ENCODE data around the gene KCNB1.
A peak's percentile ranks its signal among the peaks of the same experiment; 100 is the strongest.

KCNB1 gene

DNA sequence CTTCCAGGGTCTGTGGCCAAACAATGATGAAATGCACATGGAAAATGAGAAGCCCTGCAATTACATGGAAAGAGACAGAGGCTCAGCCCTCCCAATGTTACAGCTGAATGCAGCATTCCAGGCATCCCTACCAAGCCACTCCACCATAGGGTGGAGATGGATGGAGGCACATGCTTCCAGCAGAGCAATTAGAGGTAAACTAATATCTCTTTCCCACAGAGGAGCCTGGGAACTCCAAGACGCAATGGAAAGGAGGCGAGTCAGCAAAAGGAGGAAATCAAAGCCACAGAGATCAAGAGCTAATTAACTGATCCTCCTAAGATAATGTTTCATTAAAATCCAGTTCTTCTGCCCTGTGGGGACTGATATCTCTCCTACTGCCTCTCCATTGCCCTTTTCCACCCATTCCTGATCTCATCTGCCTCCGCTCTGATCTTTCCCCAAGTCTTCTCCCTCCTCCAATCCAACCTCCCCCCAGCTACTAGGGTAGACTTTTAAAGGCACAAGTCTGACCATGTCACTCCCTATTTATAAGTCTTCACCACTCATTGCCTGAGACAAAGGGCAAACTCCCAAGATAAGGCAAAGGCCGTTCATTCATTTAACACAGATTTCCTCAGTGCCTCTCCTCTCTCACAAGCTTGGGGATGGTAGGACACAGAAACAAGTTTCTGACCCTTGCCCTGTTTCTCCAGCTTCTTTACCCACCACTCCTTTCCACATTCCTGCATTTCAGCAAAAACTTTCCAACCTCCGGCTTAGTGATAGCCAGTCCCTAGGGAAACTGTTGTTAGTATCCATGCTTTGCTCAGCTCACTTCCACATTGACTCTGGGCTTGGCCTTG is 14.3 kb upstream of the KCNB1 start:
- DNase-seq: no peak

- DNase-seq: no peak
Measured at GRCh38 chr20:49496043-49496442, 13.6 kb upstream of the KCNB1 start.

DNA sequence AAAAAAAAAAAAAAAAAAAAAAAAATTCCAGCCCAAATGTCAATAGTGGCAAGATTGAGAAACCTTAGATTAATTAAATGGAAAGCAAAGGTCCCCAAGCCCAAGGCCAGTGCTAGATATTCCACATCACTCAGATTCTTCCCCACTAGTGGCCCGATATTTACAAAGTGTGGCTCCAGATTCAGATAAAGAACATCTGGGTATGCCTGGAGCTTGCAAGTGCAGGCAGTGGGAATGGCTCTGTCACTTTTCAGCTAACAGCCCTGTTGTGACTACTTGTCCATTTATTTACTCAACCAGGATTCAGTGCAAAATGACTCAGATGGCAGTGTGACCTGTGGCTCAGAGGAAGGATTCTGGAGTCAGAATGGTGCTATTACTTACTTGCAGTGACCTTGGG is 8.2 kb upstream of the KCNB1 start:
- no peak for DNase-seq

DNA sequence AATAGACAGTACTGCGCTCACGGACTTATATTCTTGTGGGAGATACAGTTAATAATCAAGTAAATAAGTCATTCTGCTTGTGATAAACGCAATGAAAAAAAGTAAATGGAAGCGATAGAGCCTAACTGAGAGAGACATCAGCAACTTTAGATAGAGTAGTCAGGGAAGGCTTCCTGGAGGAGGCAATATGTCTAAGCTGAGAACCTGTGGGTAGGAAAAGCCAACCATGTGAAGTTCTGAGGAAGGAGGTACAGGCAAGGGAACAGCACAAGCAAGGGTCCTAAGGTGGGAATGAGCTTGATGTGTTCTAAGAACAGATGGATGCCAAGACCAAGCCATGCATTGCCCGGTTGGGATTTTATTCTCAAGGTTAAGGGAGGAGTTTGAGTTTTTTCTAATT is 7.2 kb upstream of the KCNB1 start:
- DNase-seq: no peak

- DNase-seq: no peak
Measured at GRCh38 chr20:49486064-49486463, 3.6 kb upstream of the KCNB1 start.

- no peak for DNase-seq
Measured at GRCh38 chr20:49485563-49485962, 3.1 kb upstream of the KCNB1 start.

- DNase-seq: peak; percentile 14 to 17
Measured at GRCh38 chr20:49484180-49485140, 2.0 kb upstream of the KCNB1 start.

DNA sequence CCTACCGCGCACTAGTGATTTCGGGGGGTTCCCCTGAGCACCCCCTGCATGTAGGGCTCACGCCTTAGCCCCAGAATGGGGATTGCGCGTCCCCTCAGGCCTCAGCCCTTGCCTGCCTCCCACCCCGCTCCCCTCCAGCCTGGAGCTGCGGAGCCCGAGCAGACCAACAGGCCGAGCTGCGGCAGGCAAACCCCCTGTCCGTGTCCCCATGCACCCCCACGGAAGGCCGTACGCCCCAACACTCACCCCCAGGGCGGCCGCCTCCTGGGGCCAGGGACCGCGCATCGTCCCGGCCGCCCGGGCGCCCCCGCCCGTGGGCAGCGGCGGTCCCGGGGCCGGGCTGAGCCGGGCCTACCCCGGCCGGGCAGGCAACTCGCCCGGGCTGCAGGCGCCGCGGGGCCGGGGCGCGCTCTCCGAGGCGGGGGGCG is 1.2 kb upstream of the KCNB1 start:
- DNase-seq: no peak

- DNase-seq: no peak
Measured at GRCh38 chr20:49483018-49483695, 689 bp upstream of the KCNB1 start.

DNA sequence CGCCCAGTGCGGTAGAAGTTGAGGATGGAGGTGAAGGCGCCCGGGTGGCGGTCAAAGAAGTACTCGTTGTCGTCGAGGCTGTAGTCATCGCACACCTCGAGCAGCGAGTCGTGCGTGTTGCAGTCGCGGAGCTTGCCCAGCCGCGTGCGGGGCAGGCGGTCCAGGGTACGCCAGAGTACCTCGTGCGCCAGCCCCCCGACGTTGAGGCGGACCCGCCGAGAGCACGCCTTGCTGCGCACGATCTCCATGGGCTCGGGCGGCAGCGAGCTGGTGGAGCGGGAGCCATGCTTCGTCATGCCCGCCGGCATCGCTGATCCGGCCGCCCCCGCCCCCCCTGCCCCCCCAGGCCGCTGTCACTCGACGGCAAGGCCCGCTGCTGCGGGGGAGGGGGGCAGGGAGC is 295 bp downstream of the KCNB1 start:
- DNase-seq: no peak

DNA sequence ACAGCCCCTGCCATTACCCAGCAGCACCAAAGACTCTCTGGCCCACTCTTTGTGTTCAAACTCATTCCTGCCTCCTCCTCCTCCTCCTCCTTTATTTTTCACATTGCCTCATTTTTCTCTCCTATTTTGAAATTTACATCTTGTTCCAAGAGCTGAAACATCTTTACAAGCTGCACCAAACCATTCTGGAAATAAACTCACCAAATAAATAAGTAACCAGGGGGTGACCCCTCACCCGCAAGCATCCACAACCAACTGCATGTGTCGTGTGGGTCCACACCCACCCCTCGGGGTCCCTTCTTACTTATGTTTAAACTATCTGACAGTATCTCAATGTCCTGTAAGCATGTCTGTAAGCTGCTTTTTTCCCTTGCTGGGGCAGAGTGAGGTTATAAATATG is 1.4 kb downstream of the KCNB1 start:
- no peak for DNase-seq

- DNase-seq: no peak
Measured at GRCh38 chr20:49480236-49480635, 2.2 kb downstream of the KCNB1 start.

DNA sequence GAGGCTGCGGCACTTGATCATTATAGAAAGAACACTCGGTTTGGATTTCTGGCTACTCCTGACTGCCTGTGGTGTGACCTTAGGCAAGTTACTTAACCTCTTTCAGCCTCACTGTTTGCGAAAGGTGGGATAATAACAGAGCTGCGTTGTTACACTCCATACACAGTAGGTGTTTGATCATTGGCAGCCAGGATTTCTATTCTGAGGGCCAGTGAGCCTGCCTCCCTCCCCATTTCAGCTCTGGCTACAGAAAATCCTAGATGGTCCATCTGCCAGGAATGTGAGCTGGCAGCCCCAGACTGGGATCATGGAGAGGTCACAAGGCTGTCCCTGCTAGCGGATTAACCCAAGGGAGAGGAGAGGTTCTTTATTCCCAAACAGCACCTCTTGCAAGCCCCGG is 2.7 kb downstream of the KCNB1 start:
- DNase-seq: no peak

DNA sequence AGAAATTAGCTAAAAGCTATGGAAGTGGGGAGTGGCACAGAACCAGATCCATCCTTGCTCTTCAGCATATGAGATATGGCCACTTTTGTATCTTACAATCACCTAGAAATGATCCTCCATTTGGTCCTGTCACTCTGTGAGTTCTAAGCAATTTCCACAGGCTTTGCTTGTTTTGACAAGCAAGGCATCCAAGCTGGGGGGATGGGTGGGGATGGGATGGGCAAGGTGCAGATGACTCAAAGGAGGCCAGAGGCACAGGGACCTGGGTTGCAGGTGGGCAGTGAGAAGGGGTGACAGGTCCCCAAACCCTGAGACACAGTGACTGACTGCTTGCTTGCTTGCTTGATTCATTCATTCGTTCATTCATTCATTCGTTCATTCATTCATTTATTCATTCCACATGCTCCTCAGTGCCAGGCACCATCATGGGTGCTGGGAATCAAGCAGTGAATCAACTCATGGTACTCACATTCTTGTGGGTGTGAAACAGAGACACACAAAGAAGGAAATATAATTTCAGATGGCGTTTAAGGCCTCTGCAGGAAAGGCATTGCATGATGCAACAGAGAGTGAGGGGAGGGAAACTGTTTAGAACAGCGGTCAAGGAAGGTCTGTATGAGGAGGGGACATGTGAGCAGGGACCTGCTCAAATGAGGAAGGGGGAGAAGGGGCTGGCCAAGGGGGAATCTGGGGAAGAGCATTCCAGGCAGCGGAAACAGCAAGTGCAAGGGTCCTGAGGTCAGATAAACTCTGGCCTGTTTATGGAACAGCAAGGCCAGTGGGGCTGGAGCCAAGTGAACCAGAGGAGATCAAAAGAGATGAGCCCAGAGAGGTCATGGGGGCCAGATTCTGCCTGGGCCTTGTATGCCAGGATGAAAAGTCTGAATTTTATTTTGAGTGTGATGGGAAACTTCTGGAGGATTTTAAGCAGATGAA is 3.4 kb downstream of the KCNB1 start:
- DNase-seq: no peak

GRCh38 chr20:49478266-49478665 is 4.2 kb downstream of the KCNB1 start:
- no peak for DNase-seq

- no peak for DNase-seq
Measured at GRCh38 chr20:49477200-49477599, 5.3 kb downstream of the KCNB1 start.

DNA sequence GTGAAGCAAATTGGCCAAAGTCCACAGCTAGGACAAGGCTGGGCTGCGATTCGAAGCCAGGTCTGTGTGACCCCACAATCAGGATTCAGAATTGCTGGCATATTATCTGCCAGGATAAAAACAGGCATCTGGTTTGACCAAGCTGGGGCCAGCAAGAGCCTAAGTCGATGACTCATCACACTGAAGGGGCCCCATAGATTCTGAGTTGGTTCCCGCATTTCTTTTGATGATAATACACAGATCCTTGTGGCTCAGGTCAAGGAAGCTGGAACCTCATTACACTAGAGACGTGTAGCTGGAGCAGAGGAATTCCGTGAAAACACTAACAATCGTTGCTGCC is 6.5 kb downstream of the KCNB1 start:
- no peak for DNase-seq

- no peak for DNase-seq
Measured at GRCh38 chr20:49475292-49476015, 7.0 kb downstream of the KCNB1 start.

GRCh38 chr20:49471397-49471796 is 11.1 kb downstream of the KCNB1 start:
- no peak for DNase-seq

DNA sequence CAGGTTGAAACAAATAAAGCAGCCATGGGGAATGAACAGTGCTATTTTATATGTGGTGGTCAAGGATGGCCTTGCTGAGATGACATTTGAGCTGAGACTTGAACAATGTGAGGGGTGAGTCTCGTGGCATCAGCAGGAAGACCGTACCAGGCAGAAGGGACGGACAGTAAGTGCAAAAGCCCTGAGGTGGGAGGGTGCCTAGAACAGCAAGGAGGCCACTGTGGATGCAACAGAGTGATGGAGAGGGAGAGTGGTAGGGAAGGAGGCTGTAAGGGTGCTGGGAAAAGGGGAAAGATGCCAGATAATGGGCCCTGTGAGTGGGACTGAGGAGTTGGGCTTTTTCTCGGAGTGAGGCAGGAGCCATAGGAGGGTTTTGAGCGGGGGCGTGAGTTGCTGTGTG is 11.5 kb downstream of the KCNB1 start:
- no peak for DNase-seq

DNA sequence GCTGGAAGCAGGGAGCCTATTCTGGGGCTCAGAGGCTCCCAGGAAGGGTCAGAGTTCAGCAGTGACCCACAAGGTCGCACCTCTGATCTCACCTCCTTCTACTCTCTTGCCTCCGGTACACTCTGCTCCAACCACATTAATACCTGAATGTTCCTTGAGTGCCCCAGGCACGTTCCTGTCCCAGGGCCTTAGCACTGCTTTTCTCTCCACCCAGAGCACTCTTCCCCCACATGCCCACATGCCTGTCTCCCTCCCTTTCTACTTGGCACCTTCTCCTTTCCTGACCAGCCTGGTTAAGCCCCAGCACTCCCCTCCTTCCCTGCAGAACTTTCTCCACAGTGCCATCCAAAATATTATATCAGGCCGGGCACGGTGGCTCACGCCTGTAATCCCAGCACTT is 13.4 kb downstream of the KCNB1 start:
- DNase-seq: no peak

GRCh38 chr20:49468412-49468811 is 14.1 kb downstream of the KCNB1 start:
- DNase-seq: no peak
